Kidney capillary endothelial cell (primary cell): ENCODE data around the gene MAPK8IP3.

ENCODE experiments used
- DNase-seq: peaks from one replicate; pipeline ENCODE4 v3.0.0-alpha.2; 2018; ENCODE audit warnings: low spot score

MAPK8IP3 gene

DNA sequence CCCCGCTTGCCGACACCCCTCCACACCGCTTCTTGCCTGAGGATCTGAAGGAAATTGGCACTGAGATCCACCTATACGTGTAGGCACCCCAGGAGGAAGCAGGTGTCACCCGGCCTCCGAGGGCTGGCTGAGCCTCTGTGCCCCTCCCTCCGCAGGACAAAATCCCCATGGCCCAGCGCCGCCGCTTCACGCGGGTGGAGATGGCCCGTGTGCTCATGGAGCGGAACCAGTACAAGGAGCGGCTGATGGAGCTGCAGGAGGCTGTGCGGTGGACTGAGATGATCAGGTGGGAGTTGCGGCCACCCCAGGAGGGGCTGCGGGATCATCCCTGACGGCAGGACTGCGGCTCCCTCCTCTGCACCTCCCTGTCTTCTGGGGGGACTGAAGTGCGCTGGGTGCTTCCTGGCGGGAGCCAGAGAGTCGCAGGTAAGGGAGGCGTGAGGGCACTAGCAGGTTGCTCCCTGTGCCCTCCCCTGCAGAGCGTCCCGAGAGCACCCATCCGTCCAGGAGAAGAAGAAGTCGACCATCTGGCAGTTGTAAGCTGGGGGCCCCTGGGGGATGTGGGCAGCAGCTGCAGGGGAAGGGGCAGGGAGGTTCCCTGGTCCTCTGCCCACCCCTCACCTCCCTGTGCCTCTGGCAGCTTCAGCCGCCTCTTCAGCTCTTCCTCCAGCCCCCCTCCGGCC, 56.3 kb downstream of the MAPK8IP3 start:
- DNase-seq = no peak

DNA sequence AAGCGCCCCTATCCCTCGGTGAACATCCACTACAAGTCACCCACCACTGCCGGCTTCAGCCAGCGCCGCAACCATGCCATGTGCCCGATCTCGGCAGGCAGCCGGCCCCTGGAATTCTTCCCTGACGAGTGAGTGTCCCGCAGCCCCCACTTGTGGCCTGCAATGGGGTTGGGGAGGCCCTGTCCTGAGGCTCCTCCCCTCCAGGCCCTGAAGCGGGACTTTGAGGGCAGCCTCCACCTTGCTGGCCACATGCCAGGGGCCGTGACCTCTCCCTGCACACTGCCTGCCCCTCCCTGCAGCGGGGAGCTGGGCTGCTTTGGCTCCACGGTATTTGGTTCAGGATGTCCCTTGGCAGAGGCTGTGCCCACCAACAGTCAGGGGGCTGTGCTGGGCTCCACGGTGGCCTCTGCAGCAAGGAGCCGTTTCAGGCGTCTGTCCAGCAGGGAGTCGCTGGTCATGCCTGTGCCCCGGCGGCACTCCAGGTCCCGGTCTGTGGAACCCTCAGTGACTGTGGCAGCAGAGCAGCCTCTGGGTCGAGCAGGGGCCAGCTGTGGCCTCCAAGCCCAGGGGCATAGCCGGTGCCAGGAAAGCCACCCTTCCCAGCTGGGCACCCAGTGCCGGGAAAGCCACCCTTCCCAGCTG, 57.0 kb downstream of the MAPK8IP3 start:
- no peak for DNase-seq

DNA sequence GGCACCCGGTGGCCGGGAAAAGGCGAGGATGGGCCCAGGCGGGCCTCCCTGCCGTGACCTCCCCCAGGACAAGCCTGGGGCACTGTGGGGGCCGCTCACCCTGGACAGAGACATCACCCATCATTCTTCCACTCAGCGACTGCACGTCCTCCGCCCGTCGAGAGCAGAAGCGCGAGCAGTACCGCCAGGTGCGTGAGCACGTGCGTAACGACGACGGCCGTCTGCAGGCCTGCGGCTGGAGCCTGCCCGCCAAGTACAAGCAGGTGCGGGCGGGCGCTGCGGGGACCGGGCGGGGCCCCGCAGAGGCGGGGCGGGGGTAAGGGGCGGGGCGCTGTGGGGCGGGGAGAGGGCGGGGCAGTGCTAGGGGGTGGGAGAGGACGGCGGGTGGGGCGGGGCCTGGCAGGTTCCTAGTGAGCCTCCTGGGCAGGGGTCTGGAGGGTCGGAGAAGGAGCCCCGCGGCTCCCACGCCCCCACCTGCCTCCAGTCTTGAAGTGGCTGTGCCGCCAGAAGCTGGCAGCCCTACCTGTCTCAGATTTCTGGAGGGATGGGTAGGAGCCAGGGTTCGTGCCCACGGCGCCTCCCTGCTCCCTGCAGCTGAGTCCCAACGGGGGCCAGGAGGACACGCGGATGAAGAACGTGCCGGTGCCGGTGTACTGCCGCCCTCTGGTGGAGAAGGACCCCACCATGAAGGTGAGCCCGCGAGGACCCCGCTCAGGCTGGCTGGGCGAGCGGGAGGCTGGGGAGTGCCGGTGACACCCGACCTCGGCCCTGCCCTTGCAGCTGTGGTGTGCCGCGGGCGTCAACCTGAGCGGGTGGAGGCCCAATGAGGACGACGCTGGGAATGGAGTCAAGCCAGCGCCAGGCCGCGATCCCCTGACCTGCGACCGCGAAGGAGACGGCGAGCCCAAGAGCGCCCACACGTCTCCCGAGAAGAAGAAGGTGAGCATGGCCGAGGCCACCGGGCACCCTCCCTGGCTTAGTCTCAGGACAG, 57.8 kb downstream of the MAPK8IP3 start:
- DNase-seq = no peak

DNA sequence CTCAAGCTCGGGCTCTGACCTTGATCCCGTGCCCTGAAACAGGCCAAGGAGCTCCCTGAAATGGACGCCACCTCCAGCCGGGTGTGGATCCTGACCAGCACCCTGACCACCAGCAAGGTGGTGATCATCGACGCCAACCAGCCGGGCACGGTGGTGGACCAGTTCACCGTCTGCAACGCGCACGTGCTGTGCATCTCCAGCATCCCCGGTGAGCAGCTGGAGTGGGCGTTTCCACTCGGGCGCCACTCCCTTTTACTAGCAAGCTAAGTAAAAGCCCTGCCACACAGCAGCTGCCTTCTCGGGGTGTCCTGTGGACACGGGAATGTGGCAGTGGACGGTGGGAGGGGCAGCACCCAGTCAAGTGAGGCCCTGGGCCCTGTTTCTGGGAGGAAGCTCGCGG, 59.0 kb downstream of the MAPK8IP3 start:
- DNase-seq = no peak

DNA sequence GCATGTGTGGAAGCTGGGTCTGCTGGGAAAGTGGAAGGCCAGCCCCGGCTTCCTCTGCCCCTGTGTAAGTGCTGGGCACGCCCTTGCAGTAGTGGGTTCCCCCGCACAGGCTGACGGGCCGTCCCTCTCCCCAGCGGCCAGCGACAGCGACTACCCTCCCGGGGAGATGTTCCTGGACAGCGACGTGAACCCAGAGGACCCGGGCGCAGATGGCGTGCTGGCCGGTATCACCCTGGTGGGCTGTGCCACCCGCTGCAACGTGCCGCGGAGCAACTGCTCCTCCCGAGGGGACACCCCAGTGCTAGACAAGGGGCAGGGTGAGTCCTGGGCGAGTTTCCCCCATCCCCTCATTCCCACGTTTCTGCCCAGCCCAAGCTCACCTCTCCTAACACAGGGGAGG, 59.8 kb downstream of the MAPK8IP3 start:
- DNase-seq = no peak

DNA sequence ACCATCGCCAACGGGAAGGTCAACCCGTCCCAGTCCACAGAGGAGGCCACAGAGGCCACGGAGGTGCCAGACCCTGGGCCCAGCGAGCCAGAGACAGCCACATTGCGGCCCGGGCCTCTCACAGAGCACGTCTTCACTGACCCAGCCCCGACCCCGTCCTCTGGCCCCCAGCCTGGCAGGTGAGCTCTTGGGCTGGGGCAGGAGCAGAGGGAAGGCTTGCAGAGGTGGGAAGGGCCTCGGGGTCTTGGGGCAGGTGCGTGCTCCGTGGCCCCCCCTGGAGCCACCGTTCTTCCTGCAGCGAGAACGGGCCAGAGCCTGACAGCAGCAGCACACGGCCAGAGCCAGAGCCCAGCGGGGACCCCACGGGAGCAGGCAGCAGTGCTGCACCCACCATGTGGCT, 60.2 kb downstream of the MAPK8IP3 start:
- DNase-seq = no peak

DNA sequence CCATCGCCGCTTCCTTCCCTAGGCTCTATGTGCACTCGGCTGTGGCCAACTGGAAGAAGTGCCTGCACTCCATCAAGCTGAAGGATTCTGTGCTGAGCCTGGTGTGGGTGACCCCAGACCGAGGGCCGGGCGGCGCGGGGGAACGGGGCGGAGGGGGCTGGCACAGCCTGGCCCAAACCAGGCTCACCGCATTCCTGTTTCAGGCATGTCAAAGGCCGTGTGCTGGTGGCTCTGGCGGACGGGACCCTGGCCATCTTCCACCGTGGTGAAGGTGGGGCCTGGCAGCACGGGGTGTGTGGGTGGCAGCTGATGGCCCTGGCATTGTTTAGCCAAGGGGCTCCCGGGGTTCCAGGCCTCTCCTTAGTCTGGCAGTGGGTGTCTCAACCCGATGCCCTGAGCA, 60.7 kb downstream of the MAPK8IP3 start:
- DNase-seq = no peak

DNA sequence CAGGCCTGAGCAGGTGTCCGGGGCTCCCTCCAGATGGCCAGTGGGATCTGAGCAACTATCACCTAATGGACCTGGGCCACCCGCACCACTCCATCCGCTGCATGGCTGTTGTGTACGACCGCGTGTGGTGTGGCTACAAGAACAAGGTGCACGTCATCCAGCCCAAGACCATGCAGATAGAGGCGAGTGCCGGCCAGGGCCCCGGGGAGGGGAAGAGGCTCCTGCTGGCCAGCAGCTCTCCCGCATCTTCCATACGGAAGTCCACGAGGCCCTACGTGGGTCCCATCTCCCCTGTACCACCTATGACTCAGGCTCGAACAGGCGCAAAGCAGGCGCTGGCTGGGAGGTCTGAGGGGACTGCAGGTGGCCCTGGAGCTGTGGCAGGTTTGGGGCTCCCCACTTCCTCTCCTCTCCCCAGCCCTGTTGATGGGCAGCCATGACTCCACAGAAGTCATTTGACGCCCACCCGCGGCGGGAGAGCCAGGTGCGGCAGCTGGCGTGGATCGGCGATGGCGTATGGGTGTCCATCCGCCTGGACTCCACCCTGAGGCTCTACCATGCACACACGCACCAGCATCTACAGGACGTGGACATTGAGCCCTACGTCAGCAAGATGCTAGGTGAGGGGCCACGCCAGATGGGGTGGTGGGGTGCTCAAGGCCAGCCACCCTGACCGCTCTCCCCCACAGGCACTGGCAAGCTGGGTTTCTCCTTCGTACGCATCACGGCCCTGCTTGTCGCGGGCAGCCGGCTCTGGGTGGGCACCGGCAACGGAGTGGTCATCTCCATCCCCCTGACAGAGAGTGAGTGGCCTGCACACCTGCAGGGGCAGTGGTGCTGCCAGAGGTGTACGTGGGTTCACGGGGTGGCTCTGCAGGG, 61.4 kb downstream of the MAPK8IP3 start:
- no peak for DNase-seq

DNA sequence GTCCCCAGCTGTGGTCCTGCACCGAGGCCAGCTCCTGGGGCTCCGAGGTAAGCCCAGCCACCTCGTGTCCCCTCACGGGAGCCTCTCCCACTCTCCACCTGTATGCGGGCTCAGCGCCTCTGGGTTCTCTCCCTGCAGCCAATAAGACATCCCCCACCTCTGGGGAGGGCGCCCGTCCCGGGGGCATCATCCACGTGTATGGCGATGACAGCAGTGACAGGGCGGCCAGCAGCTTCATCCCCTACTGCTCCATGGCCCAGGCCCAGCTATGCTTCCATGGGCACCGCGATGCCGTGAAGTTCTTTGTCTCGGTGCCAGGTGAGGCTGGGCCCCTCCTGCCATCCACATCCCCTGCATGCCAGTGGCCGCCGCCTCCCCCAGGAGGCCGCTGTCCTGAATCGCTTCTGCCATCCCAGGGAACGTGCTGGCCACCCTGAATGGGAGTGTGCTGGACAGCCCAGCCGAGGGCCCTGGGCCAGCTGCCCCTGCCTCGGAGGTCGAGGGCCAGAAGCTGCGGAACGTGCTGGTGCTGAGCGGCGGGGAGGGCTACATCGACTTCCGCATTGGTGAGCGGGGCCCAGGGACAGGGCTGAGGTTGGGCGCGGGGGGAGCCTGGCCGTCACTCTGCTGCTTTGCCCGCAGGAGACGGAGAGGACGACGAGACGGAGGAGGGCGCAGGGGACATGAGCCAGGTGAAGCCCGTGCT, 62.2 kb downstream of the MAPK8IP3 start:
- no peak for DNase-seq

DNA sequence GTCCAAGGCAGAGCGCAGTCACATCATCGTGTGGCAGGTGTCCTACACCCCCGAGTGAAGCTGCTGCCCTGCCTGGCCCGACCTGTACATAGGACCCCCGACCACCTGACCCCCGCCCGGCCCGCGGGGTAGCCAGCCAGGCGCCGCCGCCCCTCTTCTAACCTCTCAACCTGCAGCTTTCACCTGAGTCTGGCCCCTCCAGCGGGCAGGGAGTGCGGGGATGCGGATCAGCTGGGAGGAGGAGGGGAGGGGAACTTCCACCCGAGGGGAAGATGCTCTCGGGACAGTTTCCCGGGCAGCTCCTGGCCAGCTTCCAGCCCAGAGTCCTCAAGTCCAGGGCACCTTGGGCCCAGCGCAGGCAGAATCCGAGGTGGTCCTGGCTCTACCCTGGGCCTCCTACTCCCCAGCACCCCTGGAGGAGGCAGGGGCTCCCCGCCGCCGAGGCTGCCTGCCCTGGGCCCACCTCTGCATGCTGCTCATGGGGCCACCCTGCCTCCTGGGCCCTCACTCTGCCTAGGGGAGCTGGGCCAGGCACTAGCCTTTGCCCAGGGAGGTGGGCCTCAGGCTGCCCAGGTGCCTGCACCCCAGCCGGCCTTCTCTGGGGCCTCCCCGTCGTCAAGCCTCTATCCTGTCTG, 62.9 kb downstream of the MAPK8IP3 start:
- no peak for DNase-seq

DNA sequence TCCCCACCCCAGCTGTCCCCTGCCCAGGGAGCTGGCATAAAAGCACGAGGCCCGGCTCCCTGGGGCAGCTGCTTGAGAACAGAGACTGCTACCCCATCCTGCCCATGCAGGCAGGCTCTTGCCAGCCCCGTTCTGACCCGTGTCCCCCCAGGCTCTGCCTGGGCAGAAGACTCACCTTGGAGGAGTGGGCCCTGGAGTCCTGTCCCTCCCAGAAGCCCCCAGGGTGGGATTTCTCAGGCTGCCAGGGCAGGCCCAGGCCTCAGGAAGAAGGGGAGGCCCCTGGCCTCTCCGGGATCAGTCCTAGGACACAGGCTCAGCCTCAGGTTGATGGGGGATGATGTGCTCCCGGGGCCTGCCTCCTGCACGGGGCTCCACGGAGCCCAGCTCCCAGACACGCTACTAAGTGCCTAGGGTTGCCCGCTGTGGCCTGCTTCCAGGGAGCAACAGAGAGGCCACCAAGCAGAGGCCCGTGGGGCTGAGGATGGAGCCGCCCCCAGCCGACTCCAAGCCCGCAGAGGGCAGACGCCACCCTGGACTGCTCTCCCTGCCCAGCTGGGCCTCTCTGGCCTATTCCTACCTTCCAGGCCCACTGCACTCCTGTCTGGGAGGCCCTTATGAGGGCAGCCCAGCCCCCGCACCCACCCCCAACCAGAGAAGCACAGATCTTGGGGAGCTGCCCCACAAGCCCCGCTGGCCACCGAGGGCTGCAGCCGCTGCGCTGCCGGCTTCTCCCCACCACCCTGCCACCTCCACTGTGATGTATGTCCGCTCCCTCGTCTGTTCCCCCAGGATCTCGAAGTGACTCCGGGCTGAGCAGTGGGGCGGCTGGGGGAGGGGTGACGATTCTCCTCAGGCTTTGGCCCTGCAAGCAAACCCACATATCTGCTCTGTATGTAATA, 63.7 kb downstream of the MAPK8IP3 start:
- no peak for DNase-seq

DNA sequence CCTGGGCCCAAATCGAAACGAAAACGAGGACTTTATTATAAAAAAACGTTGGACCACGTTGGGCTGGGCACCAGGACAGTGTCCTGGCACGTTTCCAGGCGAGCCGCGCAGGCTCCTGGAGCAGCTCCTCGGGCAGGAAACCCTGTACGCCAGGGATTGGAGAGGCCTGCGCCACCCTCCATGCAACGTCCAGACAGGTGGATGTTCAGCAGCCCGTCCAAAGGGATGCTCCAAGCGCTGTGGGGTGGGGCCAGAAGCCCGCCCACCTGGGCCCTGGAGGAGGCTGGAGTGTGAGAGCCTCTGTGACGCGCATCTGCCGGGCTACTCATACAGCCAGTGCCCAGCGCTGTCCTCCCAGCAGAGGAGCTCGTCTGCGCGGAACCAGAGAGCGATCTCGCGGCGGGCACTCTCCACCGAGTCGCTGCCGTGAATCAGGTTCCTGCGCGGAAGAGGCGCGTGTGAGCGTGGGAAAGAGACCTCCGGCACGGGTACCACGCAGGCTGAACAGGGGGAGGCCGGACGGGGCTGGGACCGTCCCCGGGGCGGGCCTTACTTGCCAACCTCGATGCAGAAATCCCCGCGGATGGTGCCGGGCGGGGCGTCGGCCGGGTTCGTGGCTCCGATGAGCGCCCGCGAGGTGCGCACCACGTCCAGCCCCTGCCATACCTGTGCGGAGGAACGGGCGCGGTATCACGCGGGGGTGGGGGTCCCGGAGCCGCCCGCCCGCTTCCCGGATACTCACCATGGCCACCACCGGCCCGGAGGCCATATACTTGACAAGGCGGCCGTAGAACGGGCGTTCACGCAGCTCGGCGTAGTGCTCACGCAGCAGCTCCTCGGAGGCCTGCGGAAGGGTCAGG, 64.6 kb downstream of the MAPK8IP3 start:
- no peak for DNase-seq

DNA sequence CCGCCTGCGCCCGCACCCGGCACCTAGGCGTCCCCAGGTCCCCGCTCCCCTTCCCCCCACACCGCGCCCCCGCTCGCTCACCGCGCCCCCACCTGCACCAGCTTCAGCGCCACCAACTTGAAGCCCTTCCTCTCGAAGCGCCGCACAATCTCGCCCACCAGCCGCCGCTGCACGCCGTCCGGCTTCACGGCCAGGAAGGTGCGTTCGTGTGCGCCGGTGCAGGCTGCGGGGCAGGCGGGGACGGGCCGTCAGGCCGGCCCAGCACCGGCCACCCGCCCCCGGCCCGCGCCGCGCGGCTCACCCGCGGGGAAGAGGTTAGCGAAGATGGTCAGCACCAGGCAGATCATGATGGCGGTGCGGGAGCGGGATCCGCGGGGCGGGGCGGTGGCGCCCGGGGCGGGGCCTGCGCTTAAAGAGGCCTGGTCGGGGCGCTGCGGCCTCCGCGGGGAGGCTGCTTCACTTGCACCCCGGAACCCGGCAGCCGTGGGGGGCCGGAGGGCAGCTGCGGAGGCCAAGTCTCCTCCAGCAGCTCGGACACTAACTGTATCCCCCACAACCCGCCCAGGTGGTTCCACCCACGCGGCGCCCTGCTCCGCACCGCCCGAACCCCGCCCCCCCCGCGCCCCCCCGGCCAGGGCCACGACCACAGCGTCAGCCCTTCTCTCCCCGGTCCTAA, 65.3 kb downstream of the MAPK8IP3 start, which contains the start of gene NME3:
Gene NME3 (minus strand): TSS at position 356 of the 676 bp plus-strand sequence. CDS start 9 bp downstream, at position 347.
- no peak for DNase-seq

DNA sequence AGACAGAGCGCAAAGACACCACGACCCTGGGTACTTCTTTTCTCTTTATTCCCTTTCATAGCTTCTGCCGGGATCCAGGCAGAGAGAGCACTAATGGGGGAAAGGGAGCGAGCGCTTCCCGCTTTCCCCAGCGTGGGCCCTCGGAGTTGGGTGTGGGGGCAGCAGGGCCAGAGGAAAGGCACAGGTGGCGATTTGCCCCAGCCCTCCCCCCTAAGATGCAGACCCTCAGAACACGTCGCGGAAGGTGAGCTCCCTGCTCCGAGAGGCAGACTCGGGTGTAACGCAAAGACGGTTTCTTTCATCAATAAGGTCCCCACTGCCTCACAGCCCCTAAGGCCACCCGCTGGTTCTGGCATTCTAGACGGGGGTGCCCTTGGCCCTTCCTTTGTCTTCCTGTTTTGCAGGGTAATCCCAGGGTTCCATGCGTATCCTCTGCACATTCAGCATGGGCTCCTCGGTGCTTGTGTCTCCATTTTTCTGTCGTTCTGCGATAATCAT, 65.9 kb downstream of the MAPK8IP3 start:
- no peak for DNase-seq

DNA sequence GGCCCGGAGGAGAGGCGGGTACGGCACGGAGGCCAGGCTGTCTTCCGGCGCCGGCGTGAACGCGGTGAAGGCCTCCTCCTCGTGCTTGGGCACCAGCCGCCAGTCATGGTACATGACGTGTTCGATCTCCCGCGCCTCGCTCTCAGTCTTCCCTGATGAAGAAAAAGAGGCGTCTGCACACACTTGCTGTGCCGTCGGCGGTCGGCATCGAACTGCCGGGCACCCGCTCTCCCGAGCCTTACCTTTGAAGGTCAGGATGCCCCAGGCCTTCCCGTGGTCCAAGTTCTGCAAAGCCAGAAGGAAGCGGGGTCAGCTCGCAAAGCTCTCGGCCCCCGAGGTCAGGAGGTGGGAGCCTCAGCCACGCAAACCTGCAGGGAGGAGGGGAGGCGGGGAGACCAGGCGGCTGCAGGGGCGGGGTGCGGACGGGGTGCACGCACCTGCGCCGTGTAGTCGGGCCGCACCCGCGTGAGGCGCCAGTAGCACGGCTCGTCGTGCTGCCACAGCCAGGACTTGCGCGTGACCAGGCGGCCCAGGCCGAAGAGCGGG, 66.4 kb downstream of the MAPK8IP3 start, which contains the start of gene EME2:
Gene EME2 (plus strand): TSS at position 449 of the 546 bp plus-strand sequence. CDS start 418 bp downstream, outside the sequence.
- no peak for DNase-seq

DNA sequence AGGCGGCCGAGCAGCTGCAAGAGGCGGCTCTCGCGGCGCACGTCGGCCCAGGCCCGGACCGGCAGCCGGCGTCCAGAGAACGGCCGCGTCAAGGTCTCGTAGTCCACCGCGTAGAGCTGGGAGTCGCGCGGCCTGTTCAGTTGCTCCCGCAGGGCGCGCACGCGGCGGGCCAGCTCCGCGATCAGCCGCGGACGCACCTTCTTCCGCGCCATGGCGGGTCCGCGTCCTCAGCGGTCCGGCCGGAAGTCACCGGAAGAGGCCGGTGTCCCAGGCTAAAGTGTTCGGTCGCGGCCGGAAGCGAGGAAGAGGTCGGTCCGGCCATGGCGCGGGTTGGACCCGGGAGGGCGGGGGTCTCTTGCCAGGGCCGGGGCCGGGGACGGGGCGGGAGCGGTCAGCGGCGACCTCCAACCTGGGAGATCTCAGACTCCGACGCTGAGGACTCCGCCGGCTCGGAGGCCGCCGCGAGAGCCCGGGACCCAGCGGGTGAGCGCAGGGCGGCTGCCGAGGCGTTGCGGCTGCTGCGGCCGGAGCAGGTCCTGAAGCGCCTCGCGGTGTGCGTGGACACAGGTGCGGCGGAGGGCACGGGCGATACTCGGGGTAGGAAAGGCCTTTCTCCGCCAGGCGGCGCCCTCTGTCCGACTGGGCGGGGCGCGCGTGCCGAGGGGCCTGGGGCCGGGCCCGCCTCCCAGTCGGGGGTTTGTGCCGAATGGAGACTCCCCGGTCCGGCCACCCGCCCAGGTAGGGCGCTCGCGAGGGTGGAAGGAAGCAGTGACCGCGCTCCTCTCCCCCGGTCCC, 67.1 kb downstream of the MAPK8IP3 start, which contains the start of gene MRPS34:
Gene MRPS34 (minus strand): TSS at position 227 of the 795 bp plus-strand sequence. CDS start 15 bp downstream, at position 212.
- DNase-seq = peak; percentile 76
